ENCODE results near the gene COL8A2.

COL8A2 gene

GRCh38 chr1:36135330-36135667 is 10.3 kb upstream of the COL8A2 start:
- no peak for DNase-seq

DNA sequence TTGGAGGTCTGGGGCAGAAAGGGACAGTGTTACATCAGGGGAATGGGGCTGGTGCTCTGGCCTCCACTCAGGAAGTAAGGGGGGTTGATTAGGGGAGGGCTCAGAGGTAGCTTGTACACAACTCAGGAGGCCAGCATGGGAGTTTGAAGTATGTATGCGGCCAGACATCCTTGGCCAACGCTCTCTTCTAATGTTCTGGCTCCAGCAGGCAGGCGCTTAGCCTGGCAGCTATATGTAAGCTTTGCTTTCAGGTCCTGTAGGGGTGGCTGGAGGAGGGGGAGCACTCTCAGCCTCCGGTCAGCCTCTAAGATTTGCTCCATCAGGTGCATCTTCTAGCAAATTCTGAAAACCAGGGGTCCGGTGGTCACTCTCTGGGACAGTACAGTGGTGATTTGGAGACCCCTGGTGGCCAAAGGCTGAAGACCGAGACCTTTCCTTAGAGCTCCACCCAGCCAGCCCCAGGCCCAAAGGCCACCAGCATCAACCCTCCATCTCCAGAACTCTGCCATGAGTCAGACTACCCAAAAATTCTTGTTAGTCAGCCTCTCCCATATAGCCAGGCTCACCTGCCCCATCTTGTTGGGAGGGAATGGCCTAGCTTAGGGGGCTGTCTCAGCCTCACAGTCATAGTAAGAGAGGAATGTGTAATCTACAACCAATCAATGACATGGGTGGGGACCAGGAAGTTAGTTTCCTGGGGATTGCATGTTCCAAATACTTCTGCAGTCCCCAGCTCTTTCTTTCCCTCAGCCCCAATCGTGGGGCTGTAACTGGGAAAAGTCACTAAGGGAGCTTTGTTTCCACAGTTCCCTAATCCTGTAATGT is 9.7 kb upstream of the COL8A2 start:
- peak; percentile 15 to 37 for DNase-seq

DNA sequence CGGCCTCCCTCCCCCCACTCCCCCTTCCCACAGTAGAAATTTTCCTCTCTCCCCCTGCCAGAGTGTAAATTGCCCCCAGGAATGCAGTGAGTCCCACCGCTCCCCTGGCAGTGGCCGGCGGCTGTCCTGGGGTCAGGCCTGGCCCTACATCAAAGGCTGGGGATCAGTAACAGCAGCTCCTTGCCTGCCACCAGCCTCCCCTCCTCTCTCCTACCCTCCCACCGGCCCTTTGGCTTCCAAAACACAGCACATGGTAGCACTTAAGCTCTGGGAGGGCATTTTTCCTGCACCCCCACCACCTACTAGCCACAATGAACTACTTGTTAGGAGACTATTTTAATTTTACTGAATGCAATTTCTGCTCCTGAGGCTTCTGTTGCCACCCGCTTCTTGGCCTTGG is 9.0 kb upstream of the COL8A2 start:
- no peak for DNase-seq

- no peak for DNase-seq
These were observed 8.5 kb upstream of the COL8A2 start for GRCh38 chr1:36133484-36133883.

DNA sequence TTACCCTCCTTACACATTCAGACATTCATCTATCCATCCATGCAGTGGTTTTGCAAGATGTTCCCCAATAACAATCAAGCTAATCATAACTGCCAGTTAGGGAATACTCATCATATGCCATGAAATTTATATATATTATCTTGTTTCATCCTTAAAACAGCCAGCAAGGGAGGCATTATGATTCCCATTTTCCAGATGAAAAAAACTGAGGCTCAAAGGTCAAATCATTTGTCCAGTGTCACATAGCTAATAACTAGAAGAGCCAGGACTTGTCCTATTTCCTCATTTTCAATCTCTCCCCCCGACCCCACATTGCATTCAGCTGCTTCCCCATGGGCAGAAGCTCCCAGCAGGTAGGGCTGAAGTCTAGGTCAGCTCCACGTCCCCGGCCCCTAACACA is 7.0 kb upstream of the COL8A2 start:
- no peak for DNase-seq

GRCh38 chr1:36128905-36129206 is 3.8 kb upstream of the COL8A2 start:
- no peak for DNase-seq

DNA sequence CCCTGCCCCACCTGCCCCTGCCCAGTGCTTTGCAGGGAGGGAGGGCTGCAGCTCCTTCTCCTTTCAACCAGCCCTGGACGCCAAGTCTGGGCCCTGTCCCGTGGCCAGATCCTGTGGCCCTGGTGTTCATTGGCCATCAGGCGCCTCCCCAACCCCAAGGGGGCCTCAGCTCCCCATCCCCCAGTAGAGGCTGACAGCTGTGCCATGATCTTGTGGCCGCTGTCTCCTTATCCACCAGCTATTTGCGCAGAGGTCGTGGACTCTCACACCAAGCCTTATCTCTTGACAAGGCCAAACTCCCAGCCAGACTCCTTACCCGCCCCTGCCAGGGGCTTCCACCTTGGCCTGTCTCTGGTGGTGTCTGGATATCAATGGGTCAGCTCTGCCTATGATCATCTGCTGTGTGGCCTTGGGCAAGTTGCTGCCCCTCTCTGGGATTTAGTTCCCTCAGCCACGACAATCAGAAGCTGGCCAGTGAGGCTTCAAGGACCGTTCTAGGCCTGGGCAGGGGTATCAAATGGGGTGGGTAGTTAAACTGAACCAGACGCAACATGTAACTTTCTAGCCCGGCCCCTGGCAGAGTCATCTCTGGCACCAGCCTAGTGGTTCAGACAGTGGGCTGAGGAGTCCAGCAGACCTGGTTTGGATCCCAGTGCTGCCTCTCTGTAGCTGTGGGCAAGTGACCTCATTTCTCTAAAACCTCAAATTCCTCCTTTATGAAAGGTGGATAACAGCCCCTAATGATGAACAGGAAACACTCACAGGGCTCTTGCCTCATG is 3.3 kb upstream of the COL8A2 start:
- DNase-seq: no peak

GRCh38 chr1:36126797-36127500 is 1.9 kb upstream of the COL8A2 start:
- no peak for DNase-seq

- no peak for DNase-seq
These were observed 1.1 kb upstream of the COL8A2 start for GRCh38 chr1:36126005-36126716.

DNA sequence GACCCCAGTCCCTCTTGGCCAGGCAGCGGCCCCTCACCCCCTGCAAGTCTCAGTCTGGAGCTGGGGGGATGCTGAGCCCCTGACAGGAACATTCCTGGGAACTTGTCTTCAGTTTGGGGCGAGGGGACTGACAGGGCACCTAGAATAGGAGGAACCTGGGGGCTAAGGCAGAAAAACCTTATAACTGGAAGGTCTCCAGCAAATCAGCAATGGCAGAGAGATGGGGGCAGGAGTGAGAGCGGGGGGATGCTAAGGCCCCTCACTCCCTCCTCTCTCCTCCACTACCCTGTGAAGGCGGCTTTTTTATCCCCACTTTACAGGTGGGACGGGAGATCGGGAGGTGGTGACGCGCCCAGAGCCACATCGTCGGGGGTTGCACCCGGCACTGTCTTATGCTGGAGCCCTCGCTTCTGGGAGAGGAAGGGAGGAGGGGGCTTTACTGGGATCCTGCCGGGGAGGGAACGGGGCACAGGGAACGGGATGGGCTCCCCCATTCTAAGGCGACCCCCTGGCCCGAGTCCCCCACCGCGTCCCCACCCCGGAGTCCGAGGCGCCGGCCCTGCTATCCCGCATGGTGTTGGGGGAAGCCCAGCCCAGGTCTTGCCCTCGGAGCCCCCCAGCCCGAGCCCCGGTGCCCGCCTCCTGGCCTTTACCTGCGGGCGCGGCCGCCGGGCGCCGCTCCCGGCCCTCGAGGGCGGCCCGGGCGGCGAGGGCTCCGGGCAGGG is 456 bp downstream of the COL8A2 start:
- no peak for DNase-seq

- no peak for DNase-seq
These were observed 1.7 kb downstream of the COL8A2 start for GRCh38 chr1:36123356-36123755.

DNA sequence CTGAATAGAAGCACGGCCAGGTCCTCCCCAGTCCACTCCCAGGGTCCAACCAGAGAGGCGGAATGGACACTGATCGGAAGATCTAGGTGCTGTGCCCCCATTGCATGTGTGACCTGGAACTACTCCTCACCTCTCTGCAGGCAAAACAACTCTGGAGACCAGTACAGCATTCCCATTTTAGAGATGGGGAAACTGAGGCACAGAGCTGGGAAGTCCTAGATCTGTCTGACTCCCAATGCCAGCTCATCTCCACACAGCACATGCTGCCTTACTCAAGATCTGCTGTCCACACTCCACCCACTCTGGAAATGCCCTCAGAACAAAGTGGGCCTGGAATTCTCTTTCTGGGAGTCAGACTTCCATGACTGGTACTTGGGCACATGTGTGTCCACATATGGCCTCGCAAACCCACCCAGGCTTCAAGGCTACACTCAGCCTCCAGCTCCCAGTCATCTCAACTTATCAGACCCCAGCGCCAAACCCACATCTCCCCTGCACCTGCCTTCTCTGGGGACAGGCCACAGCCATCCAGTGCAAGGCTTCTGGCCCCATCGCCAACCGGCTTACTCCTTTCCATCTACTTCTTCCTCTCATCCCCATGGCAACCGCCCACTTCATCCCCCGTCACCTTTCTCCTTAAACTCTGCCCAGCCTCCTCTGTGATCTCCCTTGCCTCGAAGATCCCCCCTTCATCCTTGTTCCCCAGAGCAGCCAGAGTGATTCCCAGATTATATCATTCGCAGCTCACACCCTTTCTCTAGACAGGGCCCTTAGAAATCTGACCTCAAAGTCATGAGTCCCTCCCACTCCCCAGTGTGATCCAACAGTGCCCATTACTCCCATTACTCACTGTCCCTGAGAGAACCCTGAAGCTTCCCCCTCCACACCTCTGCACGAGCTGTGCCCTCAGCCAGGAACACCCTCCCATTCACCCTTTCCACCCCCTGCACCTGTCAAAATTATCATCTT is 2.7 kb downstream of the COL8A2 start:
- no peak for DNase-seq

- no peak for DNase-seq
These were observed 5.6 kb downstream of the COL8A2 start for GRCh38 chr1:36119456-36119855.

GRCh38 chr1:36118447-36119204 is 6.4 kb downstream of the COL8A2 start:
- no peak for DNase-seq

GRCh38 chr1:36116901-36117300 is 8.1 kb downstream of the COL8A2 start:
- DNase-seq: no peak

DNA sequence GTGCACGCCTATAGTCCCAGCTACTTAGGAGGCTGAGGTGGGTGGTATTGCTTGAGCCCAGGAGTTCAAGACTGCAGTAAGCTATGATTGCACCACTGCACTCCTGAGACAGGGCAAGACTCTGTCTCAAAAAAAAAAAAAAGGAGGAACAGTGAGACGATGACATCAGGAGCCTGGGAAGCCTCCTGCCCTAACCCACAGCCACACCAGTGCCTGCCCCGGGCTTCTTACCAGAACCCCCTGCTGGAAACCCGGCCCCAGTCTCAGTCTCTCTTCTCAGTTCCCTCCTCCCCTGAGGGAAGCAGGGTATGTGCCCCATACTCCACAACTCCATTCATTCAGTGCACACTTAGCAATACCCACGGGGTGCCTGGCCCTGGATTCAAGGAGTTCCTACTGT is 9.1 kb downstream of the COL8A2 start:
- DNase-seq: no peak

GRCh38 chr1:36115200-36115669 is 9.8 kb downstream of the COL8A2 start:
- no peak for DNase-seq

GRCh38 chr1:36114371-36114770 is 10.7 kb downstream of the COL8A2 start:
- no peak for DNase-seq

DNA sequence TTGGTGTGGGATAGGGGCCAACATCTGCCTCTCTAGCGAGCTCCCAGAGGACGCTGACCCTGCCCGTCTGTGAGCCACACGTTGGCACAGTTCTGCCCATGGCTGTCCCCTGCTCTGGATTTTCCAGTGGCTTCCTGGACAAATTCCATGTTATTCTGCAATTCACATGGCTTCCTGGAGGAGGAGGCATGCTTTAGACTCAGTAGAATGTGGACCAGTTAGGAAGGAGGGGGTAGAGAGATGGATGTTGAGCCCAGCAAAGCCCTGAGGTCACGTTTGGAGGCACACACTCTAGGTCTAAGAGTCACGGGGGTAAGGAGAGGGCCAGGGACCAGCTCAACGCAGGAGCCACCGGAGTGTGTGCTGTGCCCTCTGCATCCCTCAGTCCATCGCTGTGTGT is 12.2 kb downstream of the COL8A2 start:
- no peak for DNase-seq

DNA sequence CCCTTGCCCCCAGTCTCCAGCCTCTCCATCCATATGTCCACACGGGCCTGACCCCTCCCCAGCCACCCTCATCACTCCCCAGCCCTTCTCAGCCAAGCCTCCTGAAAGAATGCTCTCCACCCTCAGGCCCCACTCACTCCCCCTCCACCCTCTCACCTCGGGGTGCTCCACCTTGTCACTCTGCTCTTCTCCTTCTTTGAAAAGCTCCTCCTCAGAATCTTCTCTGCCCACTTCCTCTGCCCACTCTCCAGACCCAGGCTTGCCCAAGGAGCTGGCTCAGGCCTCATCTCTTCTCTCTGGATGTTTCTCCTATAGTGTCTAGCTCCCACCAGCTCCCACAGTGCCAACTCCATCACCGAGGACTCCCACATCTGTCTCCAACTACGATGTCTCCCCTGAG is 13.9 kb downstream of the COL8A2 start:
- no peak for DNase-seq
